GM19397 (cell line): ENCODE data around the gene TMEM132C.

Experiments
- ATAC-seq: cut with Tn5 transposase; IDR thresholded peaks from one replicate; pipeline ENCODE4 v1.9.1; 2021; ENCODE audit warnings: mild to moderate bottlenecking, moderate library complexity; ENCODE audit not compliant: unreplicated experiment

Gene TMEM132C

GRCh38 chr12:128754275-128754674 lies 487.3 kb downstream of the TMEM132C start:
- ATAC-seq, result no peak

GRCh38 chr12:128755566-128755965 lies 488.6 kb downstream of the TMEM132C start:
- no peak for ATAC-seq
